GM23248 (cell line): ENCODE data around the gene TMPRSS15.

Experiments used
- EZH2 ChIP-seq: fragments of 200-600 bp; sonication (generic); IDR thresholded peaks from 2 replicates; pipeline ENCODE4 v1.6.1; 2018; ENCODE audit warnings: antibody characterized with exemption, mild to moderate bottlenecking; ENCODE audit not compliant: insufficient read depth, poor library complexity, severe bottlenecking
- EZH2phosphoT487 ChIP-seq: fragments of 200-600 bp; sonication (generic); IDR thresholded peaks from 2 replicates; pipeline ENCODE4 v1.6.1; 2018; ENCODE audit warnings: antibody characterized with exemption, moderate library complexity, mild to moderate bottlenecking, low read depth; ENCODE audit not compliant: insufficient read depth

GRCh38 chr21:18373606-18374005, 30.0 kb downstream of the TMPRSS15 start:
- TF ChIP-seq EZH2, result no peak
- TF ChIP-seq EZH2phosphoT487, result no peak
